HepG2 (cell line): ENCODE measurements around the gene ASPHD1. TPM values are rescaled to one million over a fixed set of nuclear protein-coding genes. Genes with fewer than 3 reads are reported as not detected.

ENCODE experiments used
- KAT8 ChIP-seq: IDR thresholded peaks from 2 replicates; pipeline ENCODE4 v1.6.1; 2016; ENCODE audit warnings: missing genetic modification reagents, missing compliant biosample characterization
- PRDM10 ChIP-seq: sonication (generic); formaldehyde crosslinking; IDR thresholded peaks from 2 replicates; pipeline ENCODE4 v1.4.0; 2020; ENCODE audit warnings: low read depth, missing genetic modification reagents
- ZNF263 ChIP-seq: sonication (generic); formaldehyde crosslinking; IDR thresholded peaks from 2 replicates; pipeline ENCODE4 v1.4.0; 2020; ENCODE audit warnings: missing genetic modification reagents
- ZNF512 ChIP-seq: sonication (generic); formaldehyde crosslinking; IDR thresholded peaks from 2 replicates; pipeline ENCODE4 v1.4.0; 2020; ENCODE audit warnings: mild to moderate bottlenecking, missing genetic modification reagents
- ZSCAN30 ChIP-seq: sonication (generic); formaldehyde crosslinking; IDR thresholded peaks from 2 replicates; pipeline ENCODE4 v1.5.0; 2020; ENCODE audit warnings: mild to moderate bottlenecking, missing genetic modification reagents
- polyA plus RNA-seq, 8 experiments: library from polyadenylated mRNA; depleted of rRNA in 3 of 8; stranded (reverse) in 7 of 8; unstranded in 1 of 8; fragments of >200 nt; fragmentation: Illumina TruSeq in 4 of 8; extraction: Trizol in 4 of 8; gene quantifications; 2 replicates each; pipeline versions ENCODE4 v1.2.1 to v1.2.3, GENCODE V29; 2011 to 2016; ENCODE audit warnings: low read depth in 4 of 8, missing spikeins in 1 of 8, mixed read lengths in 1 of 8; ENCODE audit not compliant: insufficient read depth in 1 of 8
- total RNA-seq, 5 experiments: library from RNA; depleted of rRNA; stranded (reverse); fragments of >200 nt; fragmentation: Illumina TruSeq; extraction: Trizol; gene quantifications; 2 replicates each; pipeline ENCODE4 v1.2.3, GENCODE V29; 2016; ENCODE audit warnings: low read depth in 1 of 5
- TF ChIP-seq, protein P1 (sequence below): sonication (generic); formaldehyde crosslinking; IDR thresholded peaks from 2 replicates; pipeline ENCODE4 v1.5.0; 2020; ENCODE audit warnings: mild to moderate bottlenecking, missing genetic modification reagents
- TF ChIP-seq, protein P2 (sequence below): sonication (generic); formaldehyde crosslinking; IDR thresholded peaks from 2 replicates; pipeline ENCODE4 v1.8.1; 2023; ENCODE audit warnings: mild to moderate bottlenecking, missing genetic modification reagents, borderline replicate concordance
- TF ChIP-seq, protein P3 (sequence below), 2 experiments: fragments of 450-650 bp in 1 of 2; sonication (generic) in 1 of 2; formaldehyde crosslinking; IDR thresholded peaks; 2 replicates each; pipeline versions ENCODE4 v1.5.0 to v1.8.0; 2020 to 2022; ENCODE audit warnings: mild to moderate bottlenecking in 1 of 2, missing genetic modification reagents in 1 of 2
- TF ChIP-seq, protein P4 (sequence below): sonication (generic); formaldehyde crosslinking; IDR thresholded peaks from 2 replicates; pipeline ENCODE4 v1.4.0; 2020; ENCODE audit warnings: mild to moderate bottlenecking, missing genetic modification reagents

The ASPHD1 gene
- total and polyA plus RNA-seq, 2 of the 13 experiments (the other 11 are each of a cell fraction or from before 2014, with no cell fraction given), result 13.1 to 19.7 TPM

- peak; percentile 27; the same call in 1 of the 2 replicates for TF ChIP-seq ZNF263 (CRISPR knock-in tag)
- no peak; the same call in 1 of the 2 replicates for TF ChIP-seq PRDM10 (CRISPR knock-in tag)
- TF ChIP-seq, protein P1, sequence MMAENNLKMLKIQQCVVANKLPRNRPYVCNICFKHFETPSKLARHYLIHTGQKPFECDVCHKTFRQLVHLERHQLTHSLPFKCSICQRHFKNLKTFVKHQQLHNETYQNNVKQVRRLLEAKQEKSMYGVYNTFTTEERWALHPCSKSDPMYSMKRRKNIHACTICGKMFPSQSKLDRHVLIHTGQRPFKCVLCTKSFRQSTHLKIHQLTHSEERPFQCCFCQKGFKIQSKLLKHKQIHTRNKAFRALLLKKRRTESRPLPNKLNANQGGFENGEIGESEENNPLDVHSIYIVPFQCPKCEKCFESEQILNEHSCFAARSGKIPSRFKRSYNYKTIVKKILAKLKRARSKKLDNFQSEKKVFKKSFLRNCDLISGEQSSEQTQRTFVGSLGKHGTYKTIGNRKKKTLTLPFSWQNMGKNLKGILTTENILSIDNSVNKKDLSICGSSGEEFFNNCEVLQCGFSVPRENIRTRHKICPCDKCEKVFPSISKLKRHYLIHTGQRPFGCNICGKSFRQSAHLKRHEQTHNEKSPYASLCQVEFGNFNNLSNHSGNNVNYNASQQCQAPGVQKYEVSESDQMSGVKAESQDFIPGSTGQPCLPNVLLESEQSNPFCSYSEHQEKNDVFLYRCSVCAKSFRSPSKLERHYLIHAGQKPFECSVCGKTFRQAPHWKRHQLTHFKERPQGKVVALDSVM (CRISPR knock-in tag), result peak; percentile 71; the same call in 1 of the 2 replicates
- TF ChIP-seq KAT8, result peak; percentile 44
- TF ChIP-seq, protein P2, sequence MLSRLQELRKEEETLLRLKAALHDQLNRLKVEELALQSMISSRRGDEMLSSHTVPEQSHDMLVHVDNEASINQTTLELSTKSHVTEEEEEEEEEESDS (CRISPR knock-in tag), result no peak
- TF ChIP-seq, protein P3, sequence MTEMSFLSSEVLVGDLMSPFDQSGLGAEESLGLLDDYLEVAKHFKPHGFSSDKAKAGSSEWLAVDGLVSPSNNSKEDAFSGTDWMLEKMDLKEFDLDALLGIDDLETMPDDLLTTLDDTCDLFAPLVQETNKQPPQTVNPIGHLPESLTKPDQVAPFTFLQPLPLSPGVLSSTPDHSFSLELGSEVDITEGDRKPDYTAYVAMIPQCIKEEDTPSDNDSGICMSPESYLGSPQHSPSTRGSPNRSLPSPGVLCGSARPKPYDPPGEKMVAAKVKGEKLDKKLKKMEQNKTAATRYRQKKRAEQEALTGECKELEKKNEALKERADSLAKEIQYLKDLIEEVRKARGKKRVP (CRISPR knock-in tag; IDR thresholded peaks at IDR 0.05), result peak in 1 of 2 experiments; percentile 20; a peak in 1 of 4 replicates
- TF ChIP-seq ZNF512 (CRISPR knock-in tag), result no peak
- TF ChIP-seq, protein P4, sequence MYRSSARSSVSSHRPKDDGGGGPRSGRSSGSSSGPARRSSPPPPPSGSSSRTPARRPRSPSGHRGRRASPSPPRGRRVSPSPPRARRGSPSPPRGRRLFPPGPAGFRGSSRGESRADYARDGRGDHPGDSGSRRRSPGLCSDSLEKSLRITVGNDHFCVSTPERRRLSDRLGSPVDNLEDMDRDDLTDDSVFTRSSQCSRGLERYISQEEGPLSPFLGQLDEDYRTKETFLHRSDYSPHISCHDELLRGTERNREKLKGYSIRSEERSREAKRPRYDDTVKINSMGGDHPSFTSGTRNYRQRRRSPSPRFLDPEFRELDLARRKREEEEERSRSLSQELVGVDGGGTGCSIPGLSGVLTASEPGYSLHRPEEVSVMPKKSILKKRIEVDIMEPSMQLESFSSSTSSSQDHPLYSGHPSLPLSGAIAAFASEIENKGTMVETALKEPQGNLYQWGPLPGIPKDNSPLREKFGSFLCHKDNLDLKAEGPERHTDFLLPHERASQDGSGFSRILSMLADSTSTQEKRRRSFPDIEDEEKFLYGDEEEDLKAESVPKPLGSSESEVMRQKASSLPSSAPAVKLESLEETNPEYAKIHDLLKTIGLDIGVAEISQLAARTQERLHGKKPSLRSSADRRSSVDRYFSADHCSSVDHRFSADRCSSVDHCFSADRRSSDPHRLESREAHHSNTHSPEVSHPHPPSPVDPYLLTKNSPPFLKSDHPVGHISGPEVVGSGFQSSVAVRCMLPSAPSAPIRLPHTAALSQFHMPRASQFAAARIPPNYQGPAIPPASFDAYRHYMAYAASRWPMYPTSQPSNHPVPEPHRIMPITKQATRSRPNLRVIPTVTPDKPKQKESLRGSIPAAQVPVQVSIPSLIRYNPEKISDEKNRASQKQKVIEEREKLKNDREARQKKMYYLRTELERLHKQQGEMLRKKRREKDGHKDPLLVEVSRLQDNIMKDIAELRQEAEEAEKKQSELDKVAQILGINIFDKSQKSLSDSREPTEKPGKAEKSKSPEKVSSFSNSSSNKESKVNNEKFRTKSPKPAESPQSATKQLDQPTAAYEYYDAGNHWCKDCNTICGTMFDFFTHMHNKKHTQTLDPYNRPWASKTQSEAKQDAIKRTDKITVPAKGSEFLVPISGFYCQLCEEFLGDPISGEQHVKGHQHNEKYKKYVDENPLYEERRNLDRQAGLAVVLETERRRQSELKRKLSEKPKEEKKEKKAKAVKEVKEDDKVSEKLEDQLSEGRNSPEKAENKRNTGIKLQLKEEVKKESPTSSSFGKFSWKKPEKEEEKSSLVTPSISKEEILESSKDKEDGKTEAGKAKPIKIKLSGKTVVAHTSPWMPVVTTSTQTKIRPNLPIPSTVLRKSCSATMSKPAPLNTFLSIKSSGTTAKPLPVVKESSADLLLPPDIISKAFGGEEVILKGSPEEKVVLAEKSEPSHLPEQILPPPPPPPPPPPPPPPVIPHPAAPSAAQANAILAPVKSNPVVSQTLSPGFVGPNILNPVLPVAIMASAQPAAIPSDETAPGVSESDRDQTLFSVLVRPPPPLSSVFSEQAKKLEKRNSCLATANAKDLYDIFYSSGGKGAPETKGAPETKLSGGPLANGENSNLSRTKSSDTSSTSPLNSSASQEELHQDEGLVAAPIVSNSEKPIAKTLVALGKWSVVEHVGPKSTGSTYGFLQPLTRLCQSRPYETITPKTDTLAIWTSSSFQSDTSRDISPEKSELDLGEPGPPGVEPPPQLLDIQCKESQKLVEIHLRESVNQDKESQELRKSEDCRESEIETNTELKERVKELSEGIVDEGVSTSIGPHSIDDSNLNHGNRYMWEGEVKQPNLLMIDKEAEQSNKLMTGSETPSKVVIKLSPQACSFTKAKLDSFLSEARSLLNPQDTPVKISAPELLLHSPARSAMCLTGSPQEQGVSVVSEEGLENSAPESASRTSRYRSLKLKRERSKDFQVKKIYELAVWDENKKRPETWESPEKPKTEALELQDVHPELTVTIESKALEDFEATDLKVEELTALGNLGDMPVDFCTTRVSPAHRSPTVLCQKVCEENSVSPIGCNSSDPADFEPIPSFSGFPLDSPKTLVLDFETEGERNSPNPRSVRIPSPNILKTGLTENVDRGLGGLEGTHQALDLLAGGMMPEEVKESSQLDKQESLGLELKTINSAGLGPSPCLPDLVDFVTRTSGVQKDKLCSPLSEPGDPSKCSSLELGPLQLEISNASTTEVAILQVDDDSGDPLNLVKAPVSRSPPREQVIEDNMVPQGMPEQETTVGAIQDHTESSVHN (CRISPR knock-in tag), result no peak
- no peak for TF ChIP-seq ZSCAN30 (CRISPR knock-in tag)
These were observed 8.5 kb upstream of the ASPHD1 start (continued) for GRCh38 chr16:29891525-29892457.
